ENCODE data around the gene TENM3.
A peak's percentile ranks its signal among the peaks of the same experiment; 100 is the strongest.

The TENM3 gene

DNA sequence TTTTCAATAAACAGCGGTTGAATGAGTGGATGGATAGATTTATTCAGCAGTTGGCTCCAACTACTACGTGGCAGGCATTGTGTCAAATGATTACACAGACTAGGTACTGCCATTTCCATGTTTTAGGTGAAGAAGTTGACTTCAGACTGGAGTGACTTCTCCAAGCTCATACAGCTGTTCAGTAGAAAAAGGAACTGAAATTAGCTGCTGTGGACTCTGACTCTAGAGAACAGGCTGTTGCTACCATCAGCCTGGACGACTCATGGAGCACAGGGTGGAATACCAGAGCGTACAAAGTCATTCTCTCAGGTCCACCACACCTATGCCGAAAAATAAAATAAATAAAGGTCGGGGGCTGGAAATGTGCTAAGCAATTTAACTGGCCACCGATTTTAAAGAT is 45.3 kb downstream of the TENM3 start:
- DNase-seq (ENCODE audit: low spot score): no peak

- no peak for DNase-seq (ENCODE audit: low spot score)
Observed at GRCh38 chr4:182289809-182290208, 46.6 kb downstream of the TENM3 start.

- DNase-seq (ENCODE audit: low spot score): no peak
Observed at GRCh38 chr4:182291175-182291574, 48.0 kb downstream of the TENM3 start.

- DNase-seq (ENCODE audit: low spot score): no peak
Observed at GRCh38 chr4:182291597-182292270, 48.5 kb downstream of the TENM3 start.

DNA sequence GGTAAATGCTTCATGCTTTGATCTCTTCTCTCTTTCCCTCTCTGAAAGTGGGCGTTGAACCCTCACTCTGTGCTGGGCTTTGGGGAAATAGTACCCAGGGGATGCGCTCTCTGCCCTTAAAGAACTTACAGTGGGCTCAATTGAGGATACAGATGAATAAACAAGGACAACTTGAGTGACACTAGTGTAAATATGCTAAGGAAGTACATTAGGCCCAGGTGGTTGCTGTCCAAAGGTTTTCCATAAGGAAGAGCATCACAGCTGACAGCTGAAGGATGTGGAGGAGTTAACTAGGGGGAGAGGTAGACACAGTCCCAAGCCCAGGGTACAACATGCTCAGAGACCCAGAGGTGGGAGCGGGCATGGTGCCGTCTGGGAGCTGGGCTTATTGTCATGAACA is 49.4 kb downstream of the TENM3 start:
- no peak for DNase-seq (ENCODE audit: low spot score)

- DNase-seq (ENCODE audit: low spot score): no peak
Observed at GRCh38 chr4:182293691-182294255, 50.6 kb downstream of the TENM3 start.

- DNase-seq (ENCODE audit: low spot score): no peak
Observed at GRCh38 chr4:182294451-182294850, 51.2 kb downstream of the TENM3 start.

- DNase-seq (ENCODE audit: low spot score): peak; percentile 42
Observed at GRCh38 chr4:182297659-182298058, 54.5 kb downstream of the TENM3 start.

DNA sequence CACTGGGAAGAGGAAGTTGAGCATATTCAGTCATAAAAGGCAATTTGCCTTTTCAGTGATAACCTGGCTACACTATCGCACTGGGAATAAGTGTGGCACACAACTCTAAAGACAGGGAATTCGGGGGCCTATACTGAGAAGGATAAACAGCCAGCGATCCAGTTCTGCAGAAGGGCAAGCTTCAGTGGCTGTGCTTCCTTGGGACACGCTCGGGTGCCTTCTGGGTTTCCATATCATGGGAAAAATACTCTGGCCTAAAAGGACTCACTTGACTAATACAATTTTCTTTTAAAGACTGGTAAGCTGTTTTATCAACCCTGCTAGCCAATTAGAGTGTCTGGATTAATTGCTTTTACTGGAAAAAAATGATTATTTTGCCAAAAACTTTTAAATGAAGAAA is 58.5 kb downstream of the TENM3 start:
- no peak for DNase-seq (ENCODE audit: low spot score)

DNA sequence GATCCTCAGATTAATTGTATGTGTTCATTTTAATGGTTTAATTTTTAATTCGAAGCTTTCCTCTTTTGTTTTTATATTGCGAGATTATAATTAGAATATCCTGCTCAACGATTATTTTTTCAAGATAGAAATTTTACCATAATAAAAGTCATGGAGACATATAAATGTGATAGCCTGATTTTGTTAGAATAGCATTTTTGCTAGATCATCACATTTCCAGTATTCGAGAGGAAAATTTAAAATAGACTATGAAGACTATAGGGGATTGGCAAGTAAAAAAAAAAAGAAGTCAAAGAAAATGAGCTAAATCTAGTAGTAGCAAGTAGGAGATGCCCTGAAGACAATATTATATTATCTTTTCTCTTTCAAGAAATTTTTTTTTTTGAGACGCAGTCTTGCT is 60.6 kb downstream of the TENM3 start:
- no peak for DNase-seq (ENCODE audit: low spot score)

DNA sequence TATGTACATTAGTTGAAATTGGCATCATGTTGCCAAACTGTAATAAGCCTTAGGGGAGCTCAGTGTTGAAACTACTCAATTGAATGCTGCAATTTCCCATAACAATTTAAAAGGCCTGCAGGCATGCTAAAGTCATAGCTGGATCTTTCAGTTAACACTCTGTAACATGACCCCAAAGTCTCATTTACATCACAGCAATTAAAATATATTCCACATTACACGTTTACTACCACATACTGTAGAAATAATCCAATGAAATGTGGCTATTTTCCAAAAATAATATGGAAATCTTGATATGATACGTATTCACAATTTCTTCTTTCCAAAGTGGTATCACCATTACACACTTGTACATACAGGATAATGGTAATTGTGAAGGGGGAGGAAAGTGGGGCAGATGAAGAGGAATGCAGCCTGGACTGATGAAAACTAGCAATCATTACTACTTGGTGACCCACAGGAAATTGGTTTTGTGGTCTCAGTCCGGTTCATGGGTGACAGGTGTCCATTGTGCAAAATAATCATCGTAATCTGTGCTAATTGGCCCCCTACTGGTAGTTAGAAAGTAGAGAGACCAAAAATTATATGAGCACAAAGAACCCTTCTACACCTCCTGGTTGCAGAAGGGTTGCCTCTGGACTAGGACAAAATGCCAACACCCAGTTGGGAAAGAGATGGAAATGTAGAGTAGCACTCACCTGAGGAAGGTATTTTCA is 63.7 kb downstream of the TENM3 start:
- no peak for DNase-seq (ENCODE audit: low spot score)

GRCh38 chr4:182307746-182308145 is 64.5 kb downstream of the TENM3 start:
- DNase-seq (ENCODE audit: low spot score): peak; percentile 87

DNA sequence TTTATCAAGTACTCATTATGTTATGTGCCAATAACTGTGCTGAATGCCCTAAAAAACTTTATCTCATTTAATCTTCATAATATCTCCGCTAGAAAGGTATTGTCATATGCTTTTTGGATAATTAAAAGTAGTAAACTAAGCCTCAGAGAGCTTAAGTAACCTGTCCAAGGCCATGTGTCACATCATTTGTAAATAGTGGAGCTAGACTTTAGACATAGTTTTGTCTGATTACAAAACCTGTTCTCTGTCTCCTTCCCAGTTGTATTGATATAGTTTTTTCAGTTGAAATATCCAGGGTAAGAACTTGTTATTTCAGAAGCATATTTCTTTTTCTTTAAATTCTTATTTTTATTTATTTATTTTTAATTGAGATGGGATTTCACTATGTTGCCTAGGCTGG is 66.7 kb downstream of the TENM3 start:
- no peak for DNase-seq (ENCODE audit: low spot score)

- no peak for DNase-seq (ENCODE audit: low spot score)
Observed at GRCh38 chr4:182310316-182310715, 67.1 kb downstream of the TENM3 start.

GRCh38 chr4:182310962-182311361 is 67.8 kb downstream of the TENM3 start:
- no peak for DNase-seq (ENCODE audit: low spot score)

DNA sequence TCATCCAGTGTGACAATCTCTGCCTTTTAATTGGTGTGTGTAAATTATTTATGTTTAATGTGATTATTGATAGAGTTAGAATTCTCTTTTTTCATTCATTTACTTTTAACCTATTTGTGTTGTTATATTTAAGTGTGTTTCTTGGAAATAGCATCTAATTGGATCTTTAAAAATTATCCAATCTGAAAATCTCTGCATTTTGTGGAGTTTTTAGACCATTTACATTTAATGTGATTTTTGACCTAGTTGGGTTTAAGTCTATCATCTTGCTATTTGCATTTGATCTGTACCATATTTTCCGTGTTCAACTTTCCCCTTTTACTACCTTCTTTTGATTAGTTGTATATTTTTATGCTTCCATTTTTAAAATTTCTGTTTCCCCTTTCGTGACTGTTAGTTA is 71.3 kb downstream of the TENM3 start:
- no peak for DNase-seq (ENCODE audit: low spot score)

DNA sequence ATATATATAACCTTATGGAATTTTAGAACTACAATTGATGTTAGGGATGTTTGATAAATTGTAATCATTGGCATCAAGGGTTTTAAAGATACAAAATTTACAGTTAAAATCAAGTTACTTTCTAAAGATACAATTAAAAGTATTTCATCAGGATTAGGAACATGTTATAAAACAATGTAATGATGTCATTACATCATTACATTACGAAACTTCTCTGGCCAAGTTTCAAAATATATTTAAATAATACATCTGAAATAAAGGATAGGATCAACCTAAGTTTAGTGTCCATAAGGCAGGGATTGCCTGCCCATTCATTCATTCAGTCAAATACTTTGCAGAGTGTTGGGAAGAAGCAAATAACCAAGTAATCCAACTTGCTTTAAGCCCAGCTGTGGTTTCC is 75.1 kb downstream of the TENM3 start:
- DNase-seq (ENCODE audit: low spot score): no peak

DNA sequence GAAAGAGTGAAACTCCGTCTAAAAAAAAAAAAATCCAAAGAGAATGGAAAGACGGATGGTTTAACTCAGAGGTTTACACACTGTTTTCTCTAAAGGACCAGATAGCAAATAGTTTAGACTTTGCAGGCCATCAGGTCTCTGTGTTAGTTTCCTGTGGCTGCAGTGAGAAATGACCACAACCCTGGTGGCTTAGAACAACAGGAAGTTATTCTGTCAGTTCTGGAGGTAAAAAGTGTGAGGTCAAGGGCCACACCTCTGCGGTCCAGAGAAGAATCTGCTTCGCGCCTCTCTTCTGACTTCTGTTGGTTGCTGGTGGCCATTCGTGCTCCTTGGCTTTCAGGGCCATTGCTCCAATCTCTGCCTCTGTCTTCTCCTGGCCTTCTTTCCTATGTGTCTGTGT is 76.9 kb downstream of the TENM3 start:
- no peak for DNase-seq (ENCODE audit: low spot score)

- no peak for DNase-seq (ENCODE audit: low spot score)
Observed at GRCh38 chr4:182320580-182320979, 77.4 kb downstream of the TENM3 start.

- no peak for DNase-seq (ENCODE audit: low spot score)
Observed at GRCh38 chr4:182324282-182324681, 81.1 kb downstream of the TENM3 start.

- no peak for DNase-seq (ENCODE audit: low spot score)
Observed at GRCh38 chr4:182325397-182325796, 82.2 kb downstream of the TENM3 start.

DNA sequence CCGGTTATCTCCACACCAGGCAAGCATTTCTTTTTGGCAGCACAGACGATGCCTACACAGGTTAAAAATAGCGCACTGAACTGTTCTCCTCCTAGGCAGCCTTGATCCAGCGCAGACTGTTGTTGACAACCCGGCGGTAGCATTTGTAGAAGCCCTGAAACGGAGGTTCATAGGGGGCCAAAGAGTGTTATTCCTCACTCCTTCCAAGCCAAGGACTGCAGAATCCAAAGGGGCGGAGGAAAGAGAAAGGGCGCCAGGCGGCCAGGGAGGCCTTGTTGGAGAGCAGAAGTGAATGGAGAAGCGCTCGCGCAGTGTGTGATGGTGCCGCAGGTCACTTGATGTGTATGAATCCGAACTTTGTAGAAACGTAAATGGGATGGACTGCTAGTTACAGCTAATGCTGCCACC is 82.7 kb downstream of the TENM3 start:
- DNase-seq (ENCODE audit: low spot score): no peak

- no peak for DNase-seq (ENCODE audit: low spot score)
Observed at GRCh38 chr4:182328505-182328904, 85.3 kb downstream of the TENM3 start.

- no peak for DNase-seq (ENCODE audit: low spot score)
Observed at GRCh38 chr4:182337366-182337765, 94.2 kb downstream of the TENM3 start.
